Skeletal muscle satellite cell (primary cell): ENCODE data around the gene MAGEB3.

Source experiments
- H3K27me3 ChIP-seq: 2 replicates; pipeline ENCODE4 v1.7.0; 2013; ENCODE audit warnings: low read length; ENCODE audit not compliant: control insufficient read depth, insufficient read depth
- H3K36me3 ChIP-seq: 2 replicates; pipeline ENCODE4 v1.7.0; 2013; ENCODE audit warnings: mild to moderate bottlenecking, control low read depth, low read length; ENCODE audit not compliant: insufficient read depth
- H3K4me1 ChIP-seq: 2 replicates; pipeline ENCODE4 v1.7.0; 2013; ENCODE audit warnings: low read length; ENCODE audit not compliant: control insufficient read depth, insufficient read depth
- H3K4me2 ChIP-seq: 2 replicates; pipeline ENCODE4 v1.7.0; 2013; ENCODE audit warnings: mild to moderate bottlenecking, low read length
- H3K4me3 ChIP-seq: 2 replicates; pipeline ENCODE4 v1.7.0; 2013; ENCODE audit warnings: low read length
- H3K9ac ChIP-seq: 2 replicates; pipeline ENCODE4 v1.7.0; 2013; ENCODE audit warnings: mild to moderate bottlenecking, low read depth, low read length, moderate library complexity
- H3K9me3 ChIP-seq: replicated peaks from 2 replicates; pipeline ENCODE4 v1.7.0; 2013; ENCODE audit warnings: mild to moderate bottlenecking, control low read depth, low read length

Gene MAGEB3

GRCh38 chrX:30228526-30228925, 1.9 kb upstream of the MAGEB3 start:
- Histone ChIP-seq H3K36me3 (no peaks in the 10 kb centered on the region), H3K4me3 (no peak overlapping the region), H3K9ac (no peak overlapping the region), H3K4me2 (no peak overlapping the region), H3K9me3 (no peaks in the 10 kb centered on the region), H3K4me1 (no peaks in the 10 kb centered on the region), H3K27me3 (no peaks in the 10 kb centered on the region)

DNA sequence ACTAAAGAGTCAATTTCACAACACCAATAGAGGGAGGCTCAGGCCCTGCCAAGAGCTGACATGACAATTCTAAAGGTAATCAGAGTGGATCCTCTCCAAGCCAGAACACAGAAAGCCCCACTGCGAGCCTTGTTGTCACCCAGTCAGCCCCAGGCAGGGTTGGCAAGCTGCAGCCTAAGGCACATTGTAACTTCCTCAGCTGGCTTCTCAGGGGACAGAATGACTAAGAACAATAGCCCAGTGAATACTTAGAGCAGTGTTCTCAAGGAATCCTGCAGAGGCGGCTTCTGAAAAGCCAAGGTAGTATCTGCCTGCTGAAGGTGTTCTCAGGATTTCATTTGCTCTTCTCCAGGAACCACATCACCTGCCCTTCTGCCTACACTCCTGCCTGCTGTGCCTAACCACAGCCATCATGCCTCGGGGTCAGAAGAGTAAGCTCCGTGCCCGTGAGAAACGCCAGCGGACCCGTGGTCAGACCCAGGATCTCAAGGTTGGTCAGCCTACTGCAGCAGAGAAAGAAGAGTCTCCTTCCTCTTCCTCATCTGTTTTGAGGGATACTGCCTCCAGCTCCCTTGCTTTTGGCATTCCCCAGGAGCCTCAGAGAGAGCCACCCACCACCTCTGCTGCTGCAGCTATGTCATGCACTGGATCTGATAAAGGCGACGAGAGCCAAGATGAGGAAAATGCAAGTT, 11.4 kb downstream of the MAGEB3 start, which contains the start of gene MAGEB4:
MAGEB4 (plus strand) TSS at position 277 of the 692 bp plus-strand sequence; CDS start at position 413, 136 bp downstream.
- no peaks in the 10 kb centered on the region for H3K36me3 ChIP-seq
- H3K9me3 ChIP-seq = no peaks in the 10 kb centered on the region
- H3K27me3 ChIP-seq = no peaks in the 10 kb centered on the region
- H3K9ac ChIP-seq = no peak within 1 kb of the TSS
- H3K4me2 ChIP-seq = no peak within 1 kb of the TSS
- no peaks in the 10 kb centered on the region for H3K4me1 ChIP-seq
- no peak within 1 kb of the TSS for H3K4me3 ChIP-seq

- H3K27me3 ChIP-seq = no peaks in the 10 kb centered on the region
- no peak within 1 kb of the TSS for H3K9ac ChIP-seq
Observed at GRCh38 chrX:30246769-30247489, 16.5 kb downstream of the MAGEB3 start, which contains the start of gene MAGEB1. TSS of gene MAGEB1 (plus strand) at chrX:30247146. CDS start at chrX:30250494, 3,348 bp downstream.

GRCh38 chrX:30248854-30249253, 18.4 kb downstream of the MAGEB3 start:
- no peak overlapping the region for H3K4me2 ChIP-seq
- H3K4me1 ChIP-seq = no peaks in the 10 kb centered on the region
- H3K4me3 ChIP-seq = no peak overlapping the region

More at GRCh38 chrX:30246769-30247489, 16.5 kb downstream of the MAGEB3 start, which contains the start of gene MAGEB1:
- Histone ChIP-seq H3K4me3 (no peak within 1 kb of the TSS), H3K4me2 (no peak within 1 kb of the TSS), H3K4me1 (no peaks in the 10 kb centered on the region), H3K36me3 (no peaks in the 10 kb centered on the region), H3K9me3 (no peaks in the 10 kb centered on the region)

GRCh38 chrX:30253257-30253656, 22.8 kb downstream of the MAGEB3 start:
- H3K36me3 ChIP-seq = no peaks in the 10 kb centered on the region
- H3K27me3 ChIP-seq = no peaks in the 10 kb centered on the region
- no peaks in the 10 kb centered on the region for H3K4me1 ChIP-seq
- no peak overlapping the region for H3K4me2 ChIP-seq
- no peak overlapping the region for H3K9ac ChIP-seq
- H3K9me3 ChIP-seq = no peaks in the 10 kb centered on the region
- no peak overlapping the region for H3K4me3 ChIP-seq

More at GRCh38 chrX:30248854-30249253, 18.4 kb downstream of the MAGEB3 start:
- Histone ChIP-seq H3K27me3 (no peaks in the 10 kb centered on the region), H3K9ac (no peak overlapping the region), H3K9me3 (no peaks in the 10 kb centered on the region), H3K36me3 (no peaks in the 10 kb centered on the region)

GRCh38 chrX:30259927-30260326, 29.5 kb downstream of the MAGEB3 start:
- Histone ChIP-seq H3K4me3 (no peak overlapping the region), H3K9me3 (no peaks in the 10 kb centered on the region)

DNA sequence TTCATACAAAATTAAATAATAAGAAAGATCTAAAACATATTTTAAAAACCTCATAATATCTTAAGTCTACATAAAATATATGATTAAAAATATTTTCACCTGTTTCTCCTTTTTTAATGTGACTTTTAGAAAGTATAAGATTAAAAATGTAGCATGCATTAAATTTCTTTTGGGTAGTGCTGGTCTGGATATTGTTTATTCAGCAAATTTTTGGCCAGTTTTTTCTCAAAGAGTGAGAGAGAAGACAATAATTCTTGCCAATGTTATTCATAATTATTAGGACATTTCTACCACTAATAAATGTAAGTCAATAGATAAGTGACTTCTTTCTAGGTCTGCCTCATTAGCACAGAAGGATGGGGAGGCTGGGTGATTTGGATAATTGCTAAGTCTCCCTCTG, 30.6 kb downstream of the MAGEB3 start:
- H3K4me3 ChIP-seq = no peak overlapping the region
- no peaks in the 10 kb centered on the region for H3K36me3 ChIP-seq
- H3K9me3 ChIP-seq = no peaks in the 10 kb centered on the region
- no peak overlapping the region for H3K4me2 ChIP-seq
- no peaks in the 10 kb centered on the region for H3K27me3 ChIP-seq
- no peak overlapping the region for H3K9ac ChIP-seq
- H3K4me1 ChIP-seq = no peaks in the 10 kb centered on the region

More at GRCh38 chrX:30259927-30260326, 29.5 kb downstream of the MAGEB3 start:
- Histone ChIP-seq H3K4me2 (no peak overlapping the region), H3K4me1 (no peaks in the 10 kb centered on the region), H3K9ac (no peak overlapping the region), H3K27me3 (no peaks in the 10 kb centered on the region), H3K36me3 (no peaks in the 10 kb centered on the region)

GRCh38 chrX:30262763-30263162, 32.3 kb downstream of the MAGEB3 start:
- no peaks in the 10 kb centered on the region for H3K27me3 ChIP-seq
- no peak overlapping the region for H3K4me2 ChIP-seq
- H3K36me3 ChIP-seq = no peaks in the 10 kb centered on the region
- H3K4me1 ChIP-seq = no peaks in the 10 kb centered on the region
- H3K9me3 ChIP-seq = no peaks in the 10 kb centered on the region
- no peak overlapping the region for H3K4me3 ChIP-seq
- no peak overlapping the region for H3K9ac ChIP-seq

GRCh38 chrX:30270639-30271038, 40.2 kb downstream of the MAGEB3 start:
- Histone ChIP-seq H3K27me3 (no peaks in the 10 kb centered on the region), H3K4me1 (no peaks in the 10 kb centered on the region), H3K4me3 (no peak overlapping the region), H3K36me3 (no peaks in the 10 kb centered on the region), H3K4me2 (no peak overlapping the region), H3K9ac (no peak overlapping the region), H3K9me3 (no peaks in the 10 kb centered on the region)

- no peak overlapping the region for H3K4me2 ChIP-seq
- no peaks in the 10 kb centered on the region for H3K36me3 ChIP-seq
- H3K9me3 ChIP-seq = no peaks in the 10 kb centered on the region
- no peaks in the 10 kb centered on the region for H3K27me3 ChIP-seq
- no peak overlapping the region for H3K4me3 ChIP-seq
- no peak overlapping the region for H3K9ac ChIP-seq
- no peaks in the 10 kb centered on the region for H3K4me1 ChIP-seq
Observed at GRCh38 chrX:30275498-30275897, 45.0 kb downstream of the MAGEB3 start.

DNA sequence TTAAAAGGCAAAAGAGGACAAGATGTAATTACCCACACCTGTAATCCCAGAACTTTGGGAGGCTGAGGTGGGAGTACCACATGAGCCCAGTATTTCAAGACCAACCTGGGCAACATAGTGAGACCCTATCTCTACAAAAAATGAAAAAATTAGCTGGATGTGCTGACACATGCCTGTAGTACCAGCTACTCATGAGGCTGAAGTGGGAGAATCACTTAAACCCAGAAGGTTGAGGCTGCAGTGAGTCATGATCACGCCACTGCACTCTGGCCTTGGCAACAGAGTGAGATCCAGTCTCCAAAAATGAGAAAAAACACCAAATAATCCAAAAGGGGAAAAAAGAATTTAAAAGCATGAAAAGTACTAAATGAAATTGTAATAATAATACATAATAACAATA, 47.9 kb downstream of the MAGEB3 start:
- Histone ChIP-seq H3K9me3 (no peaks in the 10 kb centered on the region), H3K9ac (no peak overlapping the region), H3K36me3 (no peaks in the 10 kb centered on the region), H3K4me3 (no peak overlapping the region), H3K4me1 (peaks cover 13% of the 10 kb centered on the region), H3K27me3 (no peaks in the 10 kb centered on the region), H3K4me2 (no peak overlapping the region)
